SK-N-SH (cell line): Measurements from ENCODE around the gene MEIKIN. TPM values are rescaled to one million over a fixed set of nuclear protein-coding genes. Genes with fewer than 3 reads are reported as not detected.

Source experiments
- CTCF ChIA-PET: fragments of 300-600, 350-600 bp; formaldehyde crosslinking; extraction: SDS; loops from one replicate; lab custom pipeline; 2021; lab: Yijun Ruan, JAX
- POLR2A ChIA-PET: fragments of 350-600 bp; sonication (Branson Sonifier 250); formaldehyde crosslinking; extraction: SDS; loops from one replicate; lab custom pipeline; 2020; ENCODE audit warnings: antibody characterized with exemption, inconsistent platforms; lab: Yijun Ruan, JAX
- DNase-seq: peaks from one replicate; pipeline ENCODE4 v3.0.0; 2012
- H2AFZ ChIP-seq: fragments of 200-600 bp; sonication (generic); 2 replicates; pipeline ENCODE4 v1.8.1; 2016; ENCODE audit warnings: antibody characterized with exemption, mild to moderate bottlenecking, low read depth
- H3F3A ChIP-seq: fragments of 200-600 bp; sonication (generic); replicated peaks from 2 replicates; pipeline ENCODE3; 2016; ENCODE audit warnings: antibody characterized with exemption, mild to moderate bottlenecking; ENCODE audit not compliant: insufficient read depth
- H3K27ac ChIP-seq, 2 experiments: fragments of 200-500 bp in 1 of 2; fragments of 200-600 bp in 1 of 2; sonication (Bioruptor generic) in 1 of 2; sonication (generic), shearing (Covaris generic) in 1 of 2; 2 replicates each; pipeline versions ENCODE4 v1.5.1 to v1.6.1; 2014 to 2016; ENCODE audit warnings: low read depth in 2 of 2, inconsistent platforms in 1 of 2, low read length in 1 of 2, mild to moderate bottlenecking in 1 of 2, mixed read lengths in 1 of 2
- H3K27me3 ChIP-seq: fragments of 200-600 bp; sonication (generic), shearing (Covaris generic); 2 replicates; pipeline ENCODE4 v1.6.1; 2016; ENCODE audit warnings: mixed run types; ENCODE audit not compliant: insufficient read depth
- H3K36me3 ChIP-seq, 2 experiments: fragments of 200-500 bp in 1 of 2; fragments of 200-600 bp in 1 of 2; sonication (Bioruptor generic) in 1 of 2; sonication (generic) in 1 of 2; replicated peaks in 1 of 2; 2 replicates each; pipeline versions ENCODE3 to v1.5.1; 2014 to 2016; ENCODE audit warnings: low read length in 1 of 2, mild to moderate bottlenecking in 1 of 2; ENCODE audit not compliant: insufficient read depth in 2 of 2, control insufficient read depth in 1 of 2
- H3K4me1 ChIP-seq, 2 experiments: fragments of 200-500 bp in 1 of 2; fragments of 200-600 bp in 1 of 2; sonication (Bioruptor generic) in 1 of 2; sonication (generic), shearing (Covaris generic) in 1 of 2; 2 replicates each; pipeline versions ENCODE4 v1.5.1 to v1.6.1; 2014 to 2016; ENCODE audit warnings: low read depth in 1 of 2, low read length in 1 of 2, mixed run types in 1 of 2; ENCODE audit not compliant: insufficient read depth in 2 of 2, control insufficient read depth in 1 of 2
- H3K4me2 ChIP-seq: fragments of 200-600 bp; sonication (generic), shearing (Covaris generic); 2 replicates; pipeline ENCODE4 v1.6.1; 2017; ENCODE audit warnings: mixed run types
- H3K4me3 ChIP-seq, 2 experiments: fragments of 200-500 bp in 1 of 2; fragments of 200-600 bp in 1 of 2; sonication (Bioruptor generic) in 1 of 2; sonication (generic), shearing (Covaris generic) in 1 of 2; 2 replicates each; pipeline versions ENCODE4 v1.5.1 to v1.8.1; 2014 to 2016; ENCODE audit warnings: low read depth in 2 of 2, inconsistent platforms in 1 of 2, low read length in 1 of 2, mild to moderate bottlenecking in 1 of 2, mixed read lengths in 1 of 2, moderate library complexity in 1 of 2
- H3K79me2 ChIP-seq: fragments of 200-600 bp; sonication (generic); 2 replicates; pipeline ENCODE4 v1.8.1; 2017; ENCODE audit warnings: mild to moderate bottlenecking; ENCODE audit not compliant: insufficient read depth
- H3K9ac ChIP-seq: fragments of 200-600 bp; sonication (generic); 2 replicates; pipeline ENCODE4 v1.6.1; 2017; ENCODE audit warnings: mixed run types
- H3K9me2 ChIP-seq: fragments of 200-600 bp; sonication (generic); 2 replicates; pipeline ENCODE4 v1.6.1; 2017; ENCODE audit warnings: mixed run types
- H3K9me3 ChIP-seq: fragments of 200-600 bp; sonication (generic); 2 replicates; pipeline ENCODE4 v1.6.1; 2017; ENCODE audit warnings: mixed run types, mild to moderate bottlenecking, moderate library complexity
- H4K20me1 ChIP-seq: fragments of 200-600 bp; sonication (generic); 2 replicates; pipeline ENCODE4 v1.6.1; 2017; ENCODE audit warnings: mild to moderate bottlenecking, mixed run types; ENCODE audit not compliant: insufficient read depth
- EP300 ChIP-seq, 2 experiments: IDR thresholded peaks; 2 replicates each; pipeline versions ENCODE4 v1.4.0 to v1.6.1; 2012; ENCODE audit warnings: borderline replicate concordance in 1 of 2, low read depth in 1 of 2, low read length in 1 of 2
- EZH2phosphoT487 ChIP-seq: fragments of 200-600 bp; sonication (generic); IDR thresholded peaks from 2 replicates; pipeline ENCODE4 v1.6.1; 2017; ENCODE audit warnings: low read depth, mixed run types, mild to moderate bottlenecking, antibody characterized with exemption, moderate library complexity, borderline replicate concordance
- FOSL2 ChIP-seq: IDR thresholded peaks from 2 replicates; pipeline ENCODE4 v1.4.0; 2012; ENCODE audit warnings: low read depth, mild to moderate bottlenecking, moderate library complexity, borderline replicate concordance
- GATA2 ChIP-seq: sonication (generic); formaldehyde crosslinking; IDR thresholded peaks from 2 replicates; pipeline ENCODE4 v1.5.0; 2020; ENCODE audit warnings: mild to moderate bottlenecking, missing genetic modification reagents
- MEF2A ChIP-seq: IDR thresholded peaks from 2 replicates; pipeline ENCODE4 v1.4.0; 2012; ENCODE audit warnings: low read depth, borderline replicate concordance
- MXI1 ChIP-seq: IDR thresholded peaks from 2 replicates; pipeline ENCODE4 v1.6.1; 2012; ENCODE audit warnings: mild to moderate bottlenecking, low read depth, low read length, improper control_type of control experiment
- NFIC ChIP-seq: IDR thresholded peaks from 2 replicates; pipeline ENCODE4 v1.4.0; 2012; ENCODE audit warnings: borderline replicate concordance
- NRF1 ChIP-seq: IDR thresholded peaks from 2 replicates; pipeline ENCODE4 v1.6.1; 2012; ENCODE audit warnings: low read depth, mild to moderate bottlenecking, low read length
- RAD21 ChIP-seq: IDR thresholded peaks from 2 replicates; pipeline ENCODE4 v1.6.1; 2012; ENCODE audit warnings: mild to moderate bottlenecking, low read length
- RFX5 ChIP-seq: IDR thresholded peaks from 2 replicates; pipeline ENCODE4 v1.6.1; 2012; ENCODE audit warnings: mild to moderate bottlenecking, improper control_type of control experiment, low read length
- RXRA ChIP-seq: IDR thresholded peaks from 2 replicates; pipeline ENCODE4 v1.4.0; 2012; ENCODE audit warnings: low read depth, mild to moderate bottlenecking, borderline replicate concordance
- SIN3A ChIP-seq: IDR thresholded peaks from 2 replicates; pipeline ENCODE4 v1.6.1; 2012; ENCODE audit warnings: low read depth, mild to moderate bottlenecking, low read length, moderate library complexity, borderline replicate concordance
- TAF1 ChIP-seq: IDR thresholded peaks from 2 replicates; pipeline ENCODE4 v1.6.1; 2012; ENCODE audit warnings: low read depth, mild to moderate bottlenecking, low read length, moderate library complexity, borderline replicate concordance
- TCF12 ChIP-seq: IDR thresholded peaks from 2 replicates; pipeline ENCODE4 v1.4.0; 2012
- USF1 ChIP-seq: IDR thresholded peaks from 2 replicates; pipeline ENCODE4 v1.4.0; 2012; ENCODE audit warnings: low read depth, borderline replicate concordance
- USF2 ChIP-seq: fragments of 150-350 bp; IDR thresholded peaks from 2 replicates; pipeline ENCODE4 v1.6.1; 2017; ENCODE audit warnings: antibody characterized with exemption, low read length, low read depth, borderline replicate concordance
- YY1 ChIP-seq: IDR thresholded peaks from 2 replicates; pipeline ENCODE4 v1.4.0; 2012; ENCODE audit warnings: low read depth, mild to moderate bottlenecking
- ZBTB33 ChIP-seq: IDR thresholded peaks from 2 replicates; pipeline ENCODE4 v1.4.0; 2012; ENCODE audit warnings: low read depth, borderline replicate concordance
- WGBS: methylation state at CpG from one replicate; pipeline ENCODE4 v1.1.6; 2017; ENCODE audit warnings: low lambda C conversion rate; 5-methylcytosine and 5-hydroxymethylcytosine counted together
- polyA plus RNA-seq, 3 experiments: library from polyadenylated mRNA; depleted of rRNA; stranded (reverse); fragments of >200 nt; gene quantifications; 2 replicates each; pipeline ENCODE4 v1.2.3, GENCODE V29; 2012

Gene MEIKIN
- polyA plus RNA-seq, 1 of the 3 experiments (the other 2 are of a cell fraction): not detected

DNA sequence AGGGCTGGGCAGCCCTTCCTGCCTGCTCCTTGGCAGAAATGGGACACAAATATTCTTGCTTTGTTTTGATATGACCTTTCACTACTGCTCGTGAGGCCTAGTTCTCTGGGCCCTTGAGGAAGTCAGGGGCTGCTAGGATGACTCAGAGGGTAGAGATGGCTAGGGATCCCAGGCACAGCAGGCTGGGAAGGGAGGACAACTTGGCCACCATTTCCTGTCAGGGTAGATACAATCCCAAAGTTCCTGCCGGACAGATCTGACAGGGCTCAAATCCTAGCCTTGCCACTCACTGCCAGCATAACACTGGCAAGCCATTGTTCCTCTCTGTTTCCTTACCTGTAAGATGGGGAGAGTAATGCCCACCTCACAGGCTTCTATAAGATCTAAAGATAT lies 31.7 kb upstream of the MEIKIN start:
- Histone ChIP-seq H3K9me3 (no peaks in the 10 kb centered on the region), H4K20me1 (no peaks in the 10 kb centered on the region), H3K27me3 (no peaks in the 10 kb centered on the region; the same call in 1 of the 2 replicates), H3K79me2 (no peaks in the 10 kb centered on the region), H3K36me3 (no peaks in the 10 kb centered on the region), H3K4me2 (no peak overlapping the region), H3K4me1 (no peaks in the 10 kb centered on the region), H2AFZ (no peak overlapping the region), H3K9ac (no peak overlapping the region), H3F3A (no peaks in the 10 kb centered on the region), H3K9me2 (no peaks in the 10 kb centered on the region), H3K4me3 (no peak overlapping the region), H3K27ac (no peak overlapping the region)
- no peak for DNase-seq
- no peak for TF ChIP-seq NRF1
- no peak for TF ChIP-seq GATA2
- no peak for TF ChIP-seq MEF2A
- WGBS: 33% methylated on average over 1 of the region's 2 CpGs
- ChIA-PET CTCF (no interaction called here), POLR2A (no interaction called here)

DNA sequence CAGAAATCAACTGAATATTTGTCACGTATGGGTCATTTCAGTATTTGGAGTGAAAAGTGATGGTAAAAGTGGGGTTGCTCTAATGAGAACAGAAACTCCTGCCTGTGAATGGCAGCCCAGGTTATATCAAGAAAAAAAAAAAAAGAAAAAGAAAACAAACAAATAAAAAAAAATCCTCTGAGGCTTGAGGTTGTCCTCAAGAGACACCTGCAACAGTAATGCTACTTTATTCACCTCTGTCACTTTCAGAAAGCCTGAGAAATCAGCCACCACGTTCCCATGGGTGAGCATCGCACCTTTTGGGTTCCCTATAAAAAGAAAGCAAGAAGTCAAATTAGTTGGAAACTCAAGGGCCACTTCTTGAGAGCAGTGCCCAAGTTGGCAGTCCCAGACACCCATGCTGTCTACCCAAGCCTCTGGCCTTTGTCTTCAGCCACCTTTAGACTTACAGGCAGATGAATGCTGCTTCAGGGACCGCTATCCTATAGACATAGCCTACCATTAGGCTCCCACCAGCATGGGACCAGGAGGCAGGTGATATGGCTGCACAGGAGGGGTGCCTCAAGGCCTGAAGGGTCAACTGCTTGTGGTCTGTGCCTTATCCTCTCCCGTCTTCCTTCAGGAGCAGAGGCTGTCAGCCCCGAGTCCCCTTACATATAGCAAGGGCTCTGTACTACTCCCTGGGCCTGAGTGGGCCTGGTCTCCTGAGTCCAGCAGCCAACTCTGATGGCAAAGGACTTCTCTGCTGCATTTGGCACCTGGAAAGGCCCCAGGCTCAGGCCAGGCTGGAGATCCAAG lies 31.1 kb upstream of the MEIKIN start:
- no peaks in the 10 kb centered on the region for H3K9me3 ChIP-seq
- H3K27ac ChIP-seq: no peak overlapping the region
- H3F3A ChIP-seq: no peaks in the 10 kb centered on the region
- TF ChIP-seq ZBTB33 (no peak), NRF1 (no peak), SIN3A (no peak), RFX5 (no peak), EZH2phosphoT487 (no peak), MEF2A (no peak), MXI1 (no peak), EP300 (IDR thresholded peaks at IDR 0.05; ENCODE audit: borderline replicate concordance in 1 of 2, low read depth in 1 of 2, low read length in 1 of 2) (no peak), GATA2 (no peak), RXRA (no peak), USF2 (no peak), USF1 (no peak), TAF1 (no peak), RAD21 (no peak), YY1 (no peak), FOSL2 (no peak), NFIC (no peak), TCF12 (no peak)
- no peak for DNase-seq
- H3K36me3 ChIP-seq: no peaks in the 10 kb centered on the region
- no peaks in the 10 kb centered on the region for H3K79me2 ChIP-seq
- no peaks in the 10 kb centered on the region for H4K20me1 ChIP-seq
- no peaks in the 10 kb centered on the region; the same call in 1 of the 2 replicates for H3K27me3 ChIP-seq
- ChIA-PET POLR2A (no interaction called here), CTCF (no interaction called here)
- H3K4me3 ChIP-seq: no peak overlapping the region
- H3K4me2 ChIP-seq: no peak overlapping the region
- WGBS: 57% methylated on average over 6 of the region's 6 CpGs
- no peaks in the 10 kb centered on the region for H3K9me2 ChIP-seq
- H3K4me1 ChIP-seq: no peaks in the 10 kb centered on the region
- H3K9ac ChIP-seq: no peak overlapping the region
- no peak overlapping the region for H2AFZ ChIP-seq
